NCI-H2227 treated with DMSO at 0.1 percent for 48 hours (cell line): ENCODE data around the gene RUSF1.

Experiments used
- DNase-seq: peaks from one replicate; lab custom pipeline; 2025; lab: John Stamatoyannopoulos, UW

RUSF1 gene

GRCh38 chr16:31471241-31471874 lies 36.8 kb downstream of the RUSF1 start:
- no peak for DNase-seq

- DNase-seq: no peak
Measured at GRCh38 chr16:31470615-31471014, 37.6 kb downstream of the RUSF1 start.

- no peak for DNase-seq
Measured at GRCh38 chr16:31467858-31468257, 40.3 kb downstream of the RUSF1 start.

- DNase-seq: no peak
Measured at GRCh38 chr16:31467151-31467773, 40.9 kb downstream of the RUSF1 start.

- DNase-seq: no peak
Measured at GRCh38 chr16:31466381-31466841, 41.8 kb downstream of the RUSF1 start.

- no peak for DNase-seq
Measured at GRCh38 chr16:31465788-31466370, 42.3 kb downstream of the RUSF1 start.

GRCh38 chr16:31464781-31465260 lies 43.4 kb downstream of the RUSF1 start:
- DNase-seq: no peak

- no peak for DNase-seq
Measured at GRCh38 chr16:31464348-31464769, 43.8 kb downstream of the RUSF1 start.

GRCh38 chr16:31461921-31462804 lies 46.0 kb downstream of the RUSF1 start:
- DNase-seq: no peak

- no peak for DNase-seq
Measured at GRCh38 chr16:31461201-31461920, 46.8 kb downstream of the RUSF1 start.

GRCh38 chr16:31460582-31461002 lies 47.6 kb downstream of the RUSF1 start:
- peak; percentile 24 for DNase-seq

GRCh38 chr16:31459687-31460581 lies 48.3 kb downstream of the RUSF1 start:
- peak; percentile 98 for DNase-seq

GRCh38 chr16:31458844-31459686 lies 49.1 kb downstream of the RUSF1 start, which contains the start of gene ARMC5:
TSS of gene ARMC5 (plus strand) at chr16:31459501. CDS start at chr16:31459525, 24 bp downstream.
- peak; percentile 96 for DNase-seq

- peak; percentile 30 for DNase-seq
Measured at GRCh38 chr16:31458073-31458843, 49.9 kb downstream of the RUSF1 start.

- DNase-seq: no peak
Measured at GRCh38 chr16:31456988-31457360, 51.2 kb downstream of the RUSF1 start.

GRCh38 chr16:31455601-31456314 lies 52.4 kb downstream of the RUSF1 start:
- DNase-seq: no peak

- DNase-seq: peak; percentile 23
Measured at GRCh38 chr16:31453255-31454204, 54.7 kb downstream of the RUSF1 start.
